GM10248 (cell line): ENCODE data around the gene DVL3.

Experiments
- CTCF ChIA-PET: fragments of 300-600 bp; sonication (Branson Sonifier 250); formaldehyde crosslinking; extraction: SDS; loops from one replicate; lab custom pipeline; 2021; ENCODE audit warnings: antibody characterized with exemption; lab: Yijun Ruan, JAX
- POLR2A ChIA-PET: fragments of 350-650 bp; sonication (Branson Sonifier 250); formaldehyde crosslinking; extraction: SDS; loops from one replicate; lab custom pipeline; 2020; ENCODE audit warnings: antibody characterized with exemption; lab: Yijun Ruan, JAX
- DNase-seq: peaks from one replicate; pipeline ENCODE4 v3.0.0; 2012; ENCODE audit errors: extremely low spot score
- TF ChIP-seq, protein P1 (sequence below): IDR thresholded peaks from 2 replicates; pipeline ENCODE4 v1.5.1; 2012; ENCODE audit warnings: mild to moderate bottlenecking, low read depth; ENCODE audit errors: extremely low read depth, missing control alignments, control extremely low read depth

The DVL3 gene

GRCh38 chr3:184186184-184186901 is 31.2 kb downstream of the DVL3 start, which contains the start of gene ABCF3:
Gene ABCF3 (plus strand): TSS chr3:184186199. CDS start chr3:184186208, 9 bp downstream.
- CTCF ChIA-PET = interaction anchor here (1.0 to 1.9 kb wide), 7 partner anchors 9 to 291 kb away, joined by 3 to 13 read pairs (median 5); no protein-coding TSS in a partner anchor
- POLR2A ChIA-PET = interaction anchor here (0.5 to 1.0 kb wide), 4 partner anchors 9 to 13 kb away, joined by 3 to 7 read pairs (median 3); partner anchors contain the start of gene AP2M1
- TF ChIP-seq, protein P1, sequence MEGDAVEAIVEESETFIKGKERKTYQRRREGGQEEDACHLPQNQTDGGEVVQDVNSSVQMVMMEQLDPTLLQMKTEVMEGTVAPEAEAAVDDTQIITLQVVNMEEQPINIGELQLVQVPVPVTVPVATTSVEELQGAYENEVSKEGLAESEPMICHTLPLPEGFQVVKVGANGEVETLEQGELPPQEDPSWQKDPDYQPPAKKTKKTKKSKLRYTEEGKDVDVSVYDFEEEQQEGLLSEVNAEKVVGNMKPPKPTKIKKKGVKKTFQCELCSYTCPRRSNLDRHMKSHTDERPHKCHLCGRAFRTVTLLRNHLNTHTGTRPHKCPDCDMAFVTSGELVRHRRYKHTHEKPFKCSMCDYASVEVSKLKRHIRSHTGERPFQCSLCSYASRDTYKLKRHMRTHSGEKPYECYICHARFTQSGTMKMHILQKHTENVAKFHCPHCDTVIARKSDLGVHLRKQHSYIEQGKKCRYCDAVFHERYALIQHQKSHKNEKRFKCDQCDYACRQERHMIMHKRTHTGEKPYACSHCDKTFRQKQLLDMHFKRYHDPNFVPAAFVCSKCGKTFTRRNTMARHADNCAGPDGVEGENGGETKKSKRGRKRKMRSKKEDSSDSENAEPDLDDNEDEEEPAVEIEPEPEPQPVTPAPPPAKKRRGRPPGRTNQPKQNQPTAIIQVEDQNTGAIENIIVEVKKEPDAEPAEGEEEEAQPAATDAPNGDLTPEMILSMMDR = no peak
- DNase-seq = no peak

GRCh38 chr3:184186902-184187207 is 31.7 kb downstream of the DVL3 start:
- POLR2A ChIA-PET = interaction anchor here (0.5 kb wide), 1 partner anchor 11 kb away, joined by 3 read pairs; no protein-coding TSS in a partner anchor

GRCh38 chr3:184188080-184188479 is 32.9 kb downstream of the DVL3 start:
- ChIA-PET POLR2A (no interaction called here), CTCF (no interaction called here)
- TF ChIP-seq, protein P1 = no peak
- DNase-seq = no peak

More at GRCh38 chr3:184186902-184187207, 31.7 kb downstream of the DVL3 start:
- CTCF ChIA-PET = interaction anchor here (1.1 to 1.9 kb wide), 4 partner anchors 12 to 106 kb away, joined by 3 to 13 read pairs (median 4); no protein-coding TSS in a partner anchor
- TF ChIP-seq, protein P1 = no peak
- no peak for DNase-seq

DNA sequence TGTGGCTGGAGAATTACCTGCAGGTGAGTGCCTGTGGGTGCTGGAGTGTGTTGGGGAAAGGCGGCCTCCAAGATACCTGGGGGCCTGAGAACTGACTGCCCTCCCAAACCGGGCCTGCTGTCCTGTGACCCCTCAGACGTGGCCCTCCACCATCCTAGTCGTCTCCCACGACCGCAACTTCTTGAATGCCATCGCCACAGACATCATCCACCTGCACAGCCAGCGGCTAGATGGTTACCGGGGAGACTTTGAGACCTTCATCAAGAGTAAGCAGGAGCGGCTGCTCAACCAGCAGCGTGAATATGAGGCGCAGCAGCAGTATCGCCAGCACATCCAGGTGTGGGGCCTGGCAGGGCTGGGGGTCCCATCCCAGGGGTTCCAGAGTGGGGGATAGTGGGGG is 34.2 kb downstream of the DVL3 start:
- POLR2A ChIA-PET = no interaction called here
- TF ChIP-seq, protein P1 = no peak
- no peak for DNase-seq
- CTCF ChIA-PET = no interaction called here

DNA sequence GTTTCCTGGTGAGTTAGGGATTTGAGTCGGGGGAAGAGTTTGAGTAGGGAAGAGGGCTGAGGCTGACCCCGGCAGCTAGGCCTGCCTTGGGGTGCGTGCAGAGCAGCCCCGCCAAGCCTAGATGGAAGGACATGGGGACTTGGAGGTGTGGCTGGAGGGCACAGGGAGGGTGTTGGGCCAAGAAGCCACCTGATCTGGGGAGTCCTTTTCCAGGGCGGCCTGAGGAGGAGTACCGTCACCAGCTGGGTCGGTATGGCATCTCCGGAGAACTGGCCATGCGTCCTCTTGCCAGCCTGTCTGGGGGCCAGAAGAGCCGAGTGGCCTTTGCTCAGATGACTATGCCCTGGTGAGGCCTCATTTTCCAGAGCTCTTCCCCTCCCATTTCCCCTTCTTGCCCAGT is 37.7 kb downstream of the DVL3 start:
- TF ChIP-seq, protein P1 = no peak
- DNase-seq = no peak
- ChIA-PET CTCF (no interaction called here), POLR2A (no interaction called here)

- POLR2A ChIA-PET = interaction anchor here (1.4 kb wide), 1 partner anchor 8 kb away, joined by 3 read pairs; the partner anchor contains the start of gene ABCF3
- CTCF ChIA-PET = interaction anchor here (0.7 to 2.1 kb wide), 4 partner anchors 13 to 56 kb away, joined by 3 to 6 read pairs (median 3); partner anchors contain the start of gene EEF1AKMT4
- no peak for DNase-seq
- TF ChIP-seq, protein P1 = no peak
Observed at GRCh38 chr3:184193991-184194539, 38.9 kb downstream of the DVL3 start.
